Endothelial cell of umbilical vein (primary cell): ENCODE data around the gene SLC35A2.

Source experiments
- CTCF ChIP-seq, 2 donors: IDR thresholded peaks; 1 replicate in 1 of 2; 2 replicates in 1 of 2; pipeline ENCODE4 v1.5.1; 2011; ENCODE audit warnings: low read length in 2 of 2, mild to moderate bottlenecking in 2 of 2, moderate library complexity in 2 of 2, control low read depth in 1 of 2, inconsistent platforms in 1 of 2, low read depth in 1 of 2; ENCODE audit not compliant: insufficient read depth in 1 of 2; ENCODE audit errors: extremely low read depth in 1 of 2
- EZH2 ChIP-seq: IDR thresholded peaks from 2 replicates; pipeline ENCODE4 v1.6.1; 2012; ENCODE audit warnings: borderline replicate concordance, low read depth, mild to moderate bottlenecking, moderate library complexity, low read length, inconsistent platforms; ENCODE audit not compliant: severe bottlenecking
- JUN ChIP-seq: IDR thresholded peaks from 2 replicates; pipeline ENCODE4 v1.6.1; 2011; ENCODE audit warnings: borderline replicate concordance, low read depth; ENCODE audit not compliant: insufficient read length, insufficient read depth
- MAX ChIP-seq: IDR thresholded peaks from 2 replicates; pipeline ENCODE4 v1.6.1; 2011; ENCODE audit not compliant: insufficient read depth, insufficient read length
- MYC ChIP-seq: IDR thresholded peaks from one replicate; pipeline ENCODE4 v1.6.1; 2011; ENCODE audit warnings: mild to moderate bottlenecking, low read depth, low read length
- POLR2A ChIP-seq: IDR thresholded peaks from 2 replicates; pipeline ENCODE4 v1.6.1; 2012; ENCODE audit warnings: low read depth, mild to moderate bottlenecking, control low read depth, low read length
- POLR2AphosphoS5 ChIP-seq: IDR thresholded peaks from 2 replicates; pipeline ENCODE4 v1.6.1; 2012; ENCODE audit warnings: low read depth, mild to moderate bottlenecking, control low read depth, low read length, moderate library complexity; ENCODE audit not compliant: insufficient read depth

DNA sequence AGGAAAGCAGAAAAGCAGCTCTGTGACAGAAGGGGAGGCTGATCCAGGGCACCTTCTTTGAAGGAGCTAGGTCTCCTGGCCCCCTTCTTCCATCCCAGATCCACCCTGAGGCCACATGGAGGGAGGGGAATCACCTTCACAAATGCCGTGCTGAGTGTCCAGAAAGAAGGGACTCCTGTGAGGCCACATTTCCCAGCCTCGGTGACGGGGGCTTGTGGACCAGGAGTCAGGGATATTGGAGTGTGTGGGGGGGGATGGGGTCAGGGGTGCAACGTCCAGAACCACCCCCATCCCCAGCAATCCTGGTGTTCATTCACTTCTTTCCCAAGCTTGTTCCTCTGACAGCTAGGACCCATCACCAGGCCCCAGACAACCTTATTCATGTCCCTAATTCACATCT lies 18.6 kb downstream of the SLC35A2 start:
- TF ChIP-seq CTCF (IDR thresholded peaks at IDR 0.05; ENCODE audit: extremely low read depth in 1 of 2, insufficient read depth in 1 of 2, low read depth in 1 of 2, low read length in 2 of 2) (no peak), EZH2 (no peak), POLR2A (no peak), MAX (no peak), JUN (no peak), POLR2AphosphoS5 (no peak), MYC (no peak)
